HG02610 (cell line): ENCODE results near the gene SYDE1.

Experiments used
- ATAC-seq: cut with Tn5 transposase; IDR thresholded peaks from one replicate; pipeline ENCODE4 v1.9.1; 2021; ENCODE audit warnings: mild to moderate bottlenecking, moderate library complexity; ENCODE audit not compliant: unreplicated experiment

SYDE1 gene

GRCh38 chr19:15108145-15108844 is 1.1 kb downstream of the SYDE1 start:
- ATAC-seq: no peak

- no peak for ATAC-seq
Observed at GRCh38 chr19:15108845-15109767, 1.9 kb downstream of the SYDE1 start.

GRCh38 chr19:15109768-15110417 is 2.7 kb downstream of the SYDE1 start:
- ATAC-seq: no peak

- no peak for ATAC-seq
Observed at GRCh38 chr19:15110418-15110815, 3.2 kb downstream of the SYDE1 start.

GRCh38 chr19:15111758-15112157 is 4.6 kb downstream of the SYDE1 start:
- no peak for ATAC-seq

- no peak for ATAC-seq
Observed at GRCh38 chr19:15112385-15112784, 5.2 kb downstream of the SYDE1 start.

GRCh38 chr19:15113245-15114152 is 6.3 kb downstream of the SYDE1 start:
- ATAC-seq: no peak

DNA sequence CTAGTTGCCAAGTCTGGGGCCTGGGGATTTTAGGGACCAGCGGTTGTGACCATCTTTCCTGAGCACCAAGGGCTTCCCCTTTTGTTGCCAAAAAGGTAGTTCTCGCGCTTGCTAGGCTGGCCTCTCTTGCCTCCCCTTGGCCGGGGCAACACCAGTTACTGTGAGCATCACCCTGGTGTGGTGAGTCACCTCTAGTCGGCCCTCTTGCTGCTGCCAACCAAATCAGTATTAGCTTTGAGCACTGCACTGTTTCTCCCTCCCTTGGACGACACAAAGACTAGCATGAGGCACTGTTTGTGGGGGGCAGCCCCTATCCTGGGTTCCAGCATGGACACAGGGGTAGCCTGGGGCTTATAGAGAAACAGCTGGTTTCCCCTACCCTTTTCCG is 6.9 kb downstream of the SYDE1 start:
- no peak for ATAC-seq

DNA sequence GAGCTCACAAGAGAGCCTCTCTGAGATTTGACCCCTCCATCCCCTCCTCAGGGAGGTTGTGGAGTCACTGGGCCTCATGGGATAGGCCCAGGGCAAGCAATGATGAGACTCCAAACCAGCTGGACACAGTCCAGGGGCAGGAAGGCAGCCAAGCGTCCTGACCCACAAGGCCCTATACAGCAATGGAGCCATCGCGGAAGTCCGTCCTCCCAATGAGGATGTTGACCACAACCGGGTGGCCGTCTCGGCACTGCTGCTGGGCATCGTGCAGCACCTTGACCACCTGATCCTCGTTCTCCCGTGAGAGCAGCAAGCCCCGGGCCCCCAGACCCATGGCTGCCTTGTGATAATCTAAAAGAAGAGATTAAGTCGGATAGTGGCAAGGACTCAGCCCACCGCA is 7.9 kb downstream of the SYDE1 start:
- ATAC-seq: no peak

GRCh38 chr19:15115762-15116615 is 8.8 kb downstream of the SYDE1 start:
- ATAC-seq: no peak

DNA sequence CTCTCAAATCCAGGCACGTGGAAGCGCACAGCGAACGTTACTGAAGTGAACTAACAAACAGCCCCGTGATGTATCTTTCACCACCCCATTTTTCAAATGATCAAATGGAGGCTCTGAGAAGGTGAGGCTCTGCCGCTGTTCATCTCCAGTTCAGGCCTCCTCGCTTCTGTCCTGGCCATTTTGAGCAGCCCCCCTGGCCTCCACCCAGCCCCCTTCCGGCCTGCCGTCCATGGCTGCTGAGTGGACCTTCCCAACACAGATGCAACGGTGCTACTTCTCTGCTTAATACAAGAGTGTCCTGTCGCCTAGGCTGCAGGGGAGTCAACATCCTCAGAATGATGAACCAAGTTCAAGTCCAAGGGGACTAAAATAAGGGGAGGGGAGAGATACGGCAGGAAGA is 9.7 kb downstream of the SYDE1 start:
- no peak for ATAC-seq

DNA sequence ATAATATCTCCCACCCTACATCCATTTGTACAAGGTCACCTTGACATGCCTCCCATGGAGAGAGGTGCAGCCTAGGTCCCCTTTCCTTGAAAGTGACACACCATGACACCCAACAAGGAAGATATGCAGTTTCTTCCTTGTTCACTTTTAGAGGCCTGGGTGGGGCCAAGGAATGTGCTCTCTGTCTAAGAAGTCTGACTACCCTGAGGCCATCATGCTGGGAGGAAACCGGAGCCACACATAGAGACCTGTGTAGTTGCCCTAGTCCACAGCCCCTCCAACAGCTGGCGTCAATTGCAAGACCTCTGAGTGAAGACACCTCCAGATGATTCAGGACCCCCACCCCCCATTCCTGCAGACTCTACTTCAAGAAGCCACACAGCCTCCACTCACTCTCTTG is 11.0 kb downstream of the SYDE1 start:
- no peak for ATAC-seq

- no peak for ATAC-seq
Observed at GRCh38 chr19:15118789-15119494, 11.7 kb downstream of the SYDE1 start.

DNA sequence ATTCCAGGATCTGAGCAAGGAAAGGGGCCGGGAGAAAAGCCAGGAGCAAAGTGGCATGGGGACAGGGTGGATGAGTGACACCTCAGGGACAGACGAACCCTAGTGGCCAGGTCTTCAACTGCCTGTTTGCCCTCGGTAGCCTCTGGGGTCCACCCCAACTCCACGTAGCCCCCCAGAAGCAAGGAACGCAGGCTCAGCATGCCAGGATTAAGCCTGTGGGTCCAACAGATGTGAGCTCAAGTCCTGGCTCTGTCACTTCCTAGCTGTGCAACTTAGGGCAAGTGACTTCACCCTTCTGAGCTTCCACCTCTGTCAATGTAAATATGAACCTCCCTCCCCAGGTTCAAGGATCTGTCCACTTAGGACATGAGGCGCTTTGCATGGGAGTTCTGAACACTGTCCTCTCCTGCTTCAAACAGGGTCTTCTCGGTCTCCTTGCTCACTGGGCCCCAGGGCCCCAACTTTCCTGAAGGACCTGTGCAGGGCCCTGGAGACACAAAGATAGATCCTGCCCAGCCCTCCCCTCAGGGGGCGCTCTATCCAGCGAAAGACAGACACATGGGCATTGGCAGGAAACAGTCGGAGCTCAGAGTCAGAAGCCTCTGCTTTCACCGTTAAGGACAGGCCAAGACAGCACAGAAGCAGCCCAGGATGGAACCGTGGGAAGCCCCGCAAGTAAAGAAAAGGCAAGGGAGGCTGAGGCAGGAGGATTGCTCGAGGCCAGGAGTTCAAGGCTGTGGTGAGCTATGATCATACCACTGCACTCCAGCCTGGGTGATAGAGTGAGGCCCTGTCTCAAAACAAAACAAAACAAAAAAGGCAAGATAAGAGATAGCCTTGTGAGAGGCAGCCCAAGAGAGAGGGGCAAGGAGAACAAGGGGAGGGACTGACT is 13.2 kb downstream of the SYDE1 start:
- ATAC-seq: no peak

- no peak for ATAC-seq
Observed at GRCh38 chr19:15122331-15123030, 15.3 kb downstream of the SYDE1 start.

DNA sequence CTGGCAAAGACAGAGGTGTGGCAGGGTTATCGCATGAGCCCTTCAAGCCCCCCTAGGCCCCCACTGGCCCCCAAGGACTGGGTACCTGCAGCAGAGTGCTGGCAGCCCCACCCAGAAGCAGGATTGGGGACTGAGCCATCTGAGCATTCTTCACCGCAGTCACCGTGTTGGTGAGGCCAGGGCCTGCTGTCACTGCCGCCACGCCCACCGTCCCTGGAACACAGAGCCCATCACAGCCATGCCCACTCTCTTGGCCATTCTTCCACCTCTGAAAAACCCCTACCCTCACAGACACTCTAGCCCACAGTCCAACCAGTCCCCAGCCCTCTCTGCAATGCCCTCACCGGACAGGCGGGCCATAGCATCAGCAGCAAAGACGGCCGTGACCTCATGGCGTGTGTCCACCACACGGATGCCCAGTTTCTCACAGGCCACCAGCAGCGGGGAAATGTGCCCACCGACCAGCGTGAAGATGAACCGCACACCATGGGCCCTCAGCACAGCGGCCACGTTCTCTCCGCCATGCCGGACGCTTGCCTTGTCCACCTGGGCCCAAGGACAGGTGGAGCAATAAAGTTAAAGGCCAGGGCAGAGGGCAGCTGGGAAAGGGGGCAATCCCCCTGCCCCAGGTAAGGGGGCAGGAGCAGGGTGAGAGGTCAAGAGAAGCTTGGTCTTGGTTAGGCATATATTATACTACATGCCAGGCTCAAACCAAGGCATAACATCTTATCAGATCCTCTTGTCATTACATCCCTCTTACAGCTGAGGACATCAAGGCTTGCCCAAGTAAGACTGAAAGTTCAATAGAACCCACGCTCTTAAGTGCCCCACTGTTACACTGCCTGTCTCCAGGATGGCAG is 16.1 kb downstream of the SYDE1 start:
- ATAC-seq: no peak

GRCh38 chr19:15123900-15124299 is 16.7 kb downstream of the SYDE1 start:
- no peak for ATAC-seq
